GM21447 (cell line): ENCODE results near the gene WNT4.
A peak's percentile ranks its signal among the peaks of the same experiment; 100 is the strongest.

Experiments used
- ATAC-seq: cut with Tn5 transposase; IDR thresholded peaks from one replicate; pipeline ENCODE4 v1.9.1; 2021; ENCODE audit not compliant: unreplicated experiment

WNT4 gene

GRCh38 chr1:22143065-22144033 lies at the start of gene WNT4:
Gene WNT4, minus strand, starts transcription at chr1:22143097. Its CDS starts 175 bp downstream, at chr1:22142922.
- ATAC-seq = no peak

- no peak for ATAC-seq
Measured at GRCh38 chr1:22190731-22191130, 47.8 kb upstream of the WNT4 start.

GRCh38 chr1:22190251-22190650 lies 47.4 kb upstream of the WNT4 start:
- ATAC-seq = no peak

- ATAC-seq = no peak
Measured at GRCh38 chr1:22189619-22190018, 46.7 kb upstream of the WNT4 start.

- ATAC-seq = no peak
Measured at GRCh38 chr1:22188914-22189313, 46.0 kb upstream of the WNT4 start.

GRCh38 chr1:22188436-22188835 lies 45.5 kb upstream of the WNT4 start:
- no peak for ATAC-seq

GRCh38 chr1:22186311-22186710 lies 43.4 kb upstream of the WNT4 start:
- ATAC-seq = no peak

GRCh38 chr1:22184892-22185612 lies 42.2 kb upstream of the WNT4 start:
- no peak for ATAC-seq

- no peak for ATAC-seq
Measured at GRCh38 chr1:22184454-22184853, 41.6 kb upstream of the WNT4 start.

GRCh38 chr1:22182715-22183114 lies 39.8 kb upstream of the WNT4 start:
- ATAC-seq = no peak

GRCh38 chr1:22179197-22179803 lies 36.4 kb upstream of the WNT4 start:
- no peak for ATAC-seq

- ATAC-seq = peak; percentile 49
Measured at GRCh38 chr1:22177354-22178003, 34.6 kb upstream of the WNT4 start.

- ATAC-seq = no peak
Measured at GRCh38 chr1:22176258-22176657, 33.4 kb upstream of the WNT4 start.

GRCh38 chr1:22174446-22175220 lies 31.7 kb upstream of the WNT4 start:
- no peak for ATAC-seq

GRCh38 chr1:22171951-22172715 lies 29.2 kb upstream of the WNT4 start:
- no peak for ATAC-seq

- ATAC-seq = no peak
Measured at GRCh38 chr1:22169816-22170215, 26.9 kb upstream of the WNT4 start.

- no peak for ATAC-seq
Measured at GRCh38 chr1:22168412-22168973, 25.6 kb upstream of the WNT4 start.

GRCh38 chr1:22166439-22166838 lies 23.5 kb upstream of the WNT4 start:
- no peak for ATAC-seq
